Activated T-cell treated with anti-CD3 and anti-CD28 coated beads for 24 hours (primary cell): Measurements from ENCODE around the gene KLHL41.

Source experiments
- DNase-seq: peaks from one replicate; pipeline ENCODE4 v3.0.0-alpha.2; 2020; ENCODE audit warnings: low read depth

Gene KLHL41

DNA sequence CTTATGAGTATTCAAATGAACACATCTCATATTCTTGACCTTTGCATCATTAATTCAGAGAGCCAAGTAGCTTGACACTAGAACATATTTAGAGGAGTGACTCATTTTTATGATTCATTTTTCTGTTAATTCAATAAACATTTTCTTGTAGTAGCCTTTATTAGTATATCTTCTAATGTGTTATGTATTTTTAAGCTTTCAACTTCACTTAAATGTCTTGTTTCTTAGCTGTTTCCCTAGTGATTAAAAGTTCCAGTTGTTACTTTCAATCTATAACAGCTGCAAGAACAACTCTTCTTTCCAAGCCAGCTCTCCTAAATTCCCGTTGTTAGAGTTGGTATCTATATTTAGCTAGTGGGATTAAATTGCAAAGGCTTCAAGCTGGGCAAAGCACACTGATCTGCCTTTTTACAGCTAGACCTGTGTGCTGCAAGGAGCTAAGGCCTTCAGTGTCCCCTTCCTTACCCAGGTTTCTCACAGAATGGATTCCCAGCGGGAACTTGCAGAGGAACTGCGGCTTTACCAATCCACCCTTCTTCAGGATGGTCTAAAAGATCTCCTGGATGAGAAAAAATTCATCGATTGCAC is at the start of gene KLHL41:
Gene KLHL41, plus strand, starts transcription at position 405 of the 588 bp plus-strand sequence. Its CDS starts 77 bp downstream, at position 482.
- DNase-seq, result no peak

DNA sequence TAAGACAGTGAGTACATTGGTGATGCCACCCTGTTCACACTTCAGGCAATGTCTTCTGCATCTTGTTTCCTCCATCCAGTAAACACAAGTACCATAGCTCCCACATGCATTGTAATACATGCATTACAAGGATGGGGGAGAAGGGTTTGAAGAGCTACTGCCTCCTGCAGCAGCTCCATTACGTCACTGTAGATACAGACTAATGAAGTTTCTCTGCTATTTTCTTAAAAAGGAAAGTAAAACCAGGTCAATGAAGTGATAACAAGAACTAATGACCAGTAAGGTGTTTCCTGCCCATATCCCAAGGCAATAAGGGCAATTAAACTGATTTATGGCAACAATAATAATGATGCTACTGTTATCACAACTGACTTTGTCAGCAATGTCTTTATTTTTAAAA is 48.4 kb upstream of the KLHL41 start:
- no peak for DNase-seq

DNA sequence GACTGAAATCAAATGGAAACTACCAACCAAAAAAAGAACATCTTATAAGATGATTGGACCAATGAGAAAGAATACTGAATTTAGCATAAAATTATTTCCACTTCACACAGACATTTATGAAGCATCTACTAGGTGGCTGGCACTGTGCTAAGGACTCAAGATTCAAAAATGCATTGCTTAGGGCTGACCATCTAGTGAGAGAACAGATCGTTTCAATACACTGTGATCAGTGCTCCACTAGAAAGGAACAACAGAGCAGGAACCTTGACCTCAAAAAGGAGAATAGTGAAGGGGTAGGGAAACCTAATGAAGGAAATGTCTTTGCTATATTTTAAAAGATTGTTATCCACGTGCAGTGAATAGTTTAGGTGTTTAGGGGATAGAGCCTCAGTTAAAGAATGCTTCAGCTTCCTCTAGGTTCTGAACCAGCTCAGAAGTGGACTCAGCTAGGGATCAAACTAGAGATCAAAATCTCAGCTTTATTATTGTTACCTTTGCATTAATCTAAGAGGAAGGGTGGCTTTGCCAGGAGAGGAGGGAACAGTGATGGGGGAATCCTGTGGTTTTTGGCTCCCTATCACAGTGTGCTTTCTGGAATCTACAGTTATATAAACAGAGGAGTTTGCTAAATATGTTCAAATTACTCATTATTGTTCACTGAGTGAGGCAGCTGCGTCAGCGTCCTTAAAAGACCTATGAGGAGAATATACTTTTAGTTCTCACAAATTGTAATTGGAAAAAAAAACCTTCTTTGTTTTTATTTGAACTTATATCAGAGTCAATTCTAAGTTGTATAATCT is 46.4 kb upstream of the KLHL41 start:
- DNase-seq, result no peak

DNA sequence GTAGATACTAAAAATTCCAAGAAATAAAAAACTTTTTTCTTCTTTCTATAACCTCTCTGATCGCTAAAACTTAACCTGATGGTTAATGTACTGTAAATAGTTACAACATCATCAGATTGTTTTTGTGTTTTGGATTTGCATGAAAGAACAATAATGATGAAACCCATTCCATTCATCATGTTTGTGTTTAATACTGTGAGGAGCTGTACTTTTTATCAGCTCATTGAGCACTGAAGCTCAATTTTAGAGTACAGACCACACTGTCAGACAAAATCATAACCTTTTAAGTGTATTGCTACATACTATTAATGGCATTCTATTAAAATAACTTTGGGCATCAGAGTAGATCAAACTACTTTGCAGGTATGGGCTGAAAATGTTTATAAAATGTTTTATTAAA is 45.0 kb upstream of the KLHL41 start:
- DNase-seq, result no peak

DNA sequence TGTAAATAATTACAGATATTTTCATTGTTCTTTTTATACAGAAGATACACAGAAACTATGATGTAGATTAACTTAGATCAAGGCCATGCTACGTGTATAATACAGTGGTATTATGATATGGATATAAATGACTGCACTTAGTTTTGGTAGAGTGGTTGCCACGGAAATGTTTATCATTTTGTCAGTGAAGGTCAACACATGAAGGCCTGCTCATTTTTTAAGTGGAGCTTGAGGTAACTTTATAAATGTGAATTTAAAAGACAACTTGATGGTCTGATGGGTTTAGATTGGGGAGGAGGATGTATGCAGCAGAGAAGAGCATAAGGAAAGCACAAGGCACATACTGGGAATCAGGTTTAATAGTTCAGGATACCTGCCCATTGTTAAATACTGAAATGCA is 44.6 kb upstream of the KLHL41 start:
- no peak for DNase-seq

DNA sequence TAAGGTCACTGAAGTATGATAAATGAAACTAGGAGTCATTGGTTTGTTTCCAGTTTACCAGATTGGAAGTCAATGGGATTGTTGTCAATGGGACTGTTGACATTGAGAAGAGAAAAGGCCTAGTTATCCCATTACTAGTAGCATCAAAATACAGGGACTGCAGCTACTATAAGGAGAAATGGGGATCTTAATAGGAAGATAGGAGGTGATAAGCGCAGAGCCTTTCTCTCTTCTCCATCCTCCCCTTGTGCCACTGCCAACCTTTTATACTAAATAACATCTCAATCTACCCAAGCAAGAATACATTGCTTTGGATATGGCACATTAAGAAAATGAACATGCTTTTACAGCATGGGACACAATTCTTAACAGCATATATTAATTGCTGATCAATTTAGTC is 40.7 kb upstream of the KLHL41 start:
- no peak for DNase-seq

DNA sequence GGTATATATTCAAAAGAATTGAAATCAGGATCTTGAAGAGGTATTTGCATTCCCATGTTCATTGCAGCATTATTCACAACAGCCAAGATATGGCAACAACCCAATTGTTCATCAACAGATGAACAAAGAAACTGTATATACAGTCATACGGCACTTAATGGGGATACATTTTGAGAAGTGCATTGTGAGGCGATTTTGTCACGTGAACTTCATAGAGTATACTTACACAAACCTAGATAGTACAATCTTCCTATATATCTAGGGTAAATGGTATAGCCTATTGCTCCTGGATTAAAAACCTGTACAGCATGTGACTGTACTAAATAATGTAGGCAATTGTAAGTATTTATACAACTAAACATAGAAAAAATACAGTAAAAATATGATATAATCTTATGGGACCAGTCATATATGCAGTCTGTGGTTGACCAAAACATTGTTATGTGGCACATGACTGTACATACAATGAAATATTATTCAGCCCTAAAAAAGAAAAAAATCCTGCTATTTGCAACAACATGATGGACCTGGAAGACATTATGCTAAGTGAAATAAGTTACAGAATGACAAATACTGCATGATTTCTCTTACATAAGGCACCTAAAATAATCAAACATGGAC is 39.4 kb upstream of the KLHL41 start:
- no peak for DNase-seq

DNA sequence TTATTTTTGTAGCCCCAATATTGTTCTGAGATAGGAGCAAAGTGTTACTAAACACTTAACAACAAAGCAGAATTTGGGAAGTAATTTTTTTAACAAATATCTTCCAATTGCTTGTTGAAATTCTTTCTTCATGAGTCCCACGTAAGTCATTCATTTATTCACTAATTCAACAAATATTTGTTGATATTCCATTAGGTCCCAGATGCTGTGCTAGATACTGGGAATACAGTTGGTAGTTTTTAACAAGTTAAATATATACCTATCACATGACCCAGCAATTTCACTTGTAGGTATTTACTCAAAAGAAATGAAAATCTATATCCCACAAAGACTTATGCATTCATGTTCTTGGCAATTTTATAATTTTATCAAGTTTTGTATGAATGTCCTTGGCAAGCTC is 37.3 kb upstream of the KLHL41 start:
- DNase-seq, result no peak

DNA sequence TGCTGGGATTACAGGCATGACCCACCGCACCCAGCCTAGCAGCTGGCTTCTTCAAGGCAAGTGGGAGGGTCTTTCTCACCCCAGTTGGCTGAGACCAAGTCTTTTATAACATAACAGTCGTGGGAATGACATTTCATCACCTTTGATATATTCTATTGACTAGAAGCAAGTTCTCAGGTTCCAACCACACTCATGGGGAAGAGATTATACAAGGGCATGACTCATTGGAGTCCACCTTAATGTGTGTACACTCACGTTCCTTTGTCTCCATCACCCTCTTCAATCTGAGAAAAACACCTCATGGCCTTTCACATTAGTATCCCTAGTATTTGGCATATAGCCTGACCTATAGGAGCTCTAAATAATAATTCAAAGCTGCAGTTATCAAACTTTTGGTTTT is 33.0 kb upstream of the KLHL41 start:
- no peak for DNase-seq

DNA sequence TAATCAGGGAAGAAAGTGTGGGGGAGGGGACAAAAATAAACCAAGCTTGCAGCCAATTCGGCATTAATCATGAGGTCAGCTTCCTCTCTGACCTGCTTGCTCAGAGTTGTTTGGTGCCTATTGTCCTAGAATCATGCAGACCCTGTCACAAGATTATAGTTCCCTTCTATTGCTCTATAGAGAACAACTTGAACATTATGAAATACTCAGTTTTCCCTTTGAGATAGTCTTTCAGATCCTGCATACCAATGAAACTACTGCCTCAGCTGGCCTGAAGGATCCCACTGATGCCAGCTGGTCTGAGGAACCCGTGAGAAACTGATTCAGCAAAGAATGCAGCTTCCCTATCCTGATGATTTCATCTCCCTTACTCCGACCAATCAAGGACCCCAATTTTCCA is 31.2 kb upstream of the KLHL41 start:
- no peak for DNase-seq

DNA sequence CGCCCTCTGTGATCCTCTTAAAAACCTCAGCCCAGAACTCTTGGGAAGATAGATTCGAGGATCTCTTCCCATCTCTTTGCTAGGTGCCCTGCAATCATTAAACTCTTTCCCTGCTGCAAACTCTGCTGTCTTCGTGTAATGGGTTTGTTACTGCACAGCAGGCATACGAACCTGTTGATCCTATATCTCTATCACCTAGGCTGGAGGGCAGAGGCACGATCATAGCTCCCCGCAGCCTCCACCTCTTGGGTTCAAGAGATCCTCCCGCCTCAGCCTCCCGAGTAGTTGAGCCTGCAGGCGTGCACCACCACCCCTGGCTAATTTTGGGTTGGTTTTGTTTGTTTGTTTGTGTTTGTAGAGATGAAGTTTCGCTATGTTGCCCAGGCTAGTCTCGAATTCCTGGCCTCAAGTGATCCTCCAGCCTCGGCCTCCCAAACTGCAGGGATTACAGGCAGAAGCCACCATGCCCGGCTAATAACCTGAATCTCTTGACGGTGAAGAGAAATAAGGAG is 30.7 kb upstream of the KLHL41 start:
- DNase-seq, result no peak

DNA sequence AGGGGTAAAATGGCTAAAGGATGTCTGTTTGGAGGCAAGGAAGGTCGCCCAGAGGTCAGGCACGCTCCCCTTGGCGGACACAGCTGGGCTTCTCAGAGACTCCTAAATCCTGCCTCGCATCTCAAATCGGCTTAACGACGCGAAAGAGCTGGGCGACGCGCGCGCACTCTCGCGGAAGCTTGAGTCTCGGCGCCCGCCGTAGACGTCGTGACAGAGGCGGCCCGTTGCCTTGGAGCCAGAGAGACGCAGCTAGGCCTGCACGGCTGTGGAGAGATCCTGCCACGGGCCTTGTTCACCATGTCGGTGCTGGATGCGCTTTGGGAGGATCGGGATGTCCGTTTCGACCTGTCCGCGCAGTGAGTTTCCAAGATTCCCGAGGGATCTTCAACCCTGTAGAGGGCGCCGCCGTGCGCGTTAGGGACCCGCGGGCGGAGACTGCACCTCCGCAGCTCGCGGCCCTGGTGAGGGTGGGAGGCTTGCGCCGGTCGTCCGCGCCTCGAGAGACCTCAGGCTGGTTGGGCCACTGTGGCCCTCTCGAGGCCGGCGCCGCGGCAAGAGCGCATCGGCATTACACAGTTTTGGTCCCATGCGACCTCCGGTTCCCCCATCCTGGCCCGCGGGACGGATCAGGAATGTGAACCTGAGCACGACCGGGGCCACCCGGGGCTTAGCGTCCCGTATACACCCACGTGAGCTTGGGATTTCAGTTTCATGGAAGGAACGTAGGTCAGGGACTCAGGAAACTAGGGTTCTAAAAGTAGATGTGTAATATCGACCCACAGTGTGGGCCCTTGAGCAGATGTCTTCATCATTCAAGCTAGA is 30.0 kb upstream of the KLHL41 start, which contains the start of gene BBS5:
Gene BBS5, plus strand, starts transcription at position 238 of the 822 bp plus-strand sequence. Its CDS starts 60 bp downstream, at position 298.
- peak; percentile 70 for DNase-seq

DNA sequence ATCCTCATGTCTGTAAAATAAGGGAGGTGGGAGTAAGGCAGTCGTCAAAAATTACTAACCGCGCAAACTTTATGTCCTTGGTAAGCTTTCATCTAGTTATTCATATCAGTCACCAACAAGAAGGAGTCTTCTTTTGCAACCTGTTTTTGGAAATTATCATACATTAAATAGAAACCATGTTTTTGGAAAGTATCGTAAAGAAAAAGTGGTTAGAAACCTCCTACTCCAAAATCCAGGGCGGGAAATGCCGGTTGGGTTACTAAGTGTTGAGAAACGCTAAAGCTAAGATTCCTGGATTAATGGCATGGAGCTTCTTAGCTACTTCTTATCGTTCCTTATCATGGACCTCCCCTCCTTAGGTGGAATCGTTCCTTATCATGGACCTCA is 29.4 kb upstream of the KLHL41 start:
- no peak for DNase-seq

DNA sequence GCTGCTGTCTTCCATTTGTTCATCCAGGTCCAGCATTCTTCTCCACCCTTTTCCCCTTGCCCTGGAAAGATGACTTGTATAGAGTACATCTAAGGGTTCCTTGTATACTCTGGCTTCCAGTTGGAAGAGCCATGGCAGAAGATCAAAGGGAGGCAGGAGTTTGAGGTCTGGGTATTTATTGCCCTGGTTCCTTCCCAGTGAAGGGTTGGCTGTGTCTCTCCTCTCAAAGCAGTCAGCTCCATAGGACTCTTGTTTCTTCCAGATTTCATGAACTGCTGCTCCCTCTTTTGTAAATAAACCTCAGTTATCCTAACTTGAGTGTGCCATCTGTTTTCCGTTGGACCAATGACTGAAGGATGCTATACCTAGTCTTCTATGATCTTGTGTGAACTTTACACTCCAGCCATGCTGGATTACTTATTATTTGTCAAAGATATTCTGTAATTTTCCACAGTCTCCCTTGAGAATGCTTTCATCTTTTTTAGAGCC is 23.8 kb upstream of the KLHL41 start:
- no peak for DNase-seq

DNA sequence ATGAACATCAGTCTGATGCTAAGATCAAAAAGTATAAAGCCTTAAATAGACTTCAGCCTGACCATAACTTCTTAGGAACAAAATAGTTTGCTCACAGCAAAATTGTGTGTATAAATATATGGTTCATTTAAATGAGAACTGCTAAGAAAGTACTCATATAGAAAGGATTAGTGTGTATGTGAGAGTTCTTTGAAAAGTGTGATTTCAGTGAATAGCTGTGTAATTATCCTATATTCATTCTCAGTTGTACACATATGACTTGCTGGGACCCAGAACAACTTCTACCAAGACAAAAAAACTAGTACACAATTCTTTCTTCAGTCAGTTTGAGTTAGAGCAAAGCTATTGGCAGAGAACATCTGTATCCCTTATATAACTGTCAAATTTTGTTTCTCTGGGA is 23.0 kb upstream of the KLHL41 start:
- DNase-seq, result no peak

DNA sequence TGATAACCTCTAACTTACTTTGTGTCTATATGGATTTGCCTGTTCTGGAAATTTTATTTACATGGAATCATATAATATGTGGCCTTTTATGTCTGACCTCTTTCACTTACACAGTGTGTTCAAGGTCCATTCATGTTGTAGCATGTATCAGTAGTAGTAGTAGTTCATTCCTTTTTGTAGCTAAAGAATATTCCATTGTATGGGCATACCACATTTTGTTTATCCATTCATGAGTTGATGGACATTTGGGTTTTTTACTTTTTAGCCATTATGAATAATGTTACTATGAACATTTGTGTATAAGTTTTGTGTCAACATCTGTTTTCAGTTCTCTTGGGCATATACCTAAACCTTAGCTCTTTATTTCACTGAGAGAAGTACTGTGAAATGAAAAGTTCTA is 18.7 kb upstream of the KLHL41 start:
- no peak for DNase-seq

DNA sequence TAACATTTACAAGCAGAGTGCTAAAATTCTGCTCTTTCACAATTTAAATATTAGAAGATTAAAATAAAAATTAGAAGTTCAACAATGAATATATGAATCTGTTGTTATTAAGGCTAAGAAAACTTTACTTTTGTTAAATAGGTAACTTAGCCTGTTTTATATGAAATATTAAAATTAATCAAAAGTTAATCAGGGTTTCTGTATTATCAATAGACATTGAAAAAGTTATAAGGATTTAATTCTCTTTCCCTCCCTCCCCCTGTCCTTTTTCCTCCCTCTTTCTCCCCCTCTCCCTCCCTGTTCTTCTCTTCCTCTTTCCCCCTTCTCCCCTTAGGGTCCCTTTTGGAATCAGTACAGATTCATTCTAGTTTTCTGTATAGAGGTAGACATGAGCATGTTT is 18.1 kb upstream of the KLHL41 start:
- DNase-seq, result no peak

DNA sequence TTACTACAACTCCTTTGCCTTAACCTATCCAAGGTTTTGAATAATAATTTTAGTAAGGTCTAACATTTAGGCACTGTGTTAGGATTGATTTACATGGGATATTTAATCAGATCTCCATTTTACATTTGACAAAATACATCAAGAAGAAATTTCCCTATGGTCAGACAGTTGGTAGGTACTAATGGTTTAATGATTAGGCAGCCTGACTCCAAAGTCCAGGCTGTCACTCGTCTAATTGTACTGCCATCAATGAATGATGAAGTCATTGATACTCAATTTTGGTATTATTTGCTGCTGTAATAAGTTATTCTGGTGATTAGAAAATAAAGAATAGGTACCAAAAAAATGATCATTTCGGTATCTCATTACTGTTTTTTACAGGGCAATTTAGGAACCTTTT is 16.1 kb upstream of the KLHL41 start:
- no peak for DNase-seq

DNA sequence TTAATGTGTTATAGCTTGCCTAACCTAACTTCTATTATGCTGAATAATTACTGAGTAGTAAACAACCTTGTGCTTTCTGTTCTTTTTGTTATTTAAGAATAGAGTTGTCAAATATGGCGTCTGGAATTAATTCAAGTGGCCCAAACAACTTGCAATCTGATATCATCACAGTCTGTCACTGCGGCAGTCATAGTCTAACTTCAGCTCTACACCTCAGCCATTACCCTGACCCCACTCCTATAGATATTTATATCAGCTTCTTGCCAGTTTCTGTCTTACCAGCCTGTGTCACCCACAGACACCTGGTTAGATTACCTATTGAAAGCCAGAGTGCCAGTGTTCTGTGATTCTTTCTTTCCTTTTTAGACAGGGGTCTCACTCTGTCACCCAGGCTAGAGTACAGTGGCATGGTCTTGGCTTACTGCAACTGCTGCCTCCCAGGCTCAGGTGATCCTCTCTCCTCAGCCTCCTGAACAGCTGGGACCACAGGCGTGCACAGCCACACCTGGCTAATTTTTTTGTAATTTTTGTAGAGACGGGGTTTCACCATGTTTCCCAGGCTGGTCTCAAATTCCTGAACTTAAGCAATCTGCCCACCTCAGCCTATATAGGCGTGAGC is 14.1 kb upstream of the KLHL41 start:
- DNase-seq, result no peak

DNA sequence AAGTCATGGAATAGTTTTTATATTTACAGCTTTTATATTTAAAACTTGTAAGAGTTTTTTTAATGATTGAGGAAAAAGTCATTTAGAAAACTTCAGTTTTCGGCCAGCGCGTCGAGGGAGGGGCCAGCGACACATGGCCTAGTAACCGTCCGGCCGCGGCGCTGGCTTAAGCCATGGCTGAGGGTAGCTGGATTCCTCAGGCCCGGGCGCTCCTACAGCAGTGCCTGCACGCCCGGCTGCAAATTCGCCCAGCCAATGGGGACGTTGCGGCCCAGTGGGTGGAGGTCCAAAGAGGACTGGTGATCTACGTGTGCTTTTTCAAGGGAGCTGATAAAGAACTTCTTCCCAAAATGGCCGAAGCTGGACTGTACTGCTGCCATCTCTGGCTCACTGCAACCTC is 4.9 kb upstream of the KLHL41 start:
- DNase-seq, result no peak

DNA sequence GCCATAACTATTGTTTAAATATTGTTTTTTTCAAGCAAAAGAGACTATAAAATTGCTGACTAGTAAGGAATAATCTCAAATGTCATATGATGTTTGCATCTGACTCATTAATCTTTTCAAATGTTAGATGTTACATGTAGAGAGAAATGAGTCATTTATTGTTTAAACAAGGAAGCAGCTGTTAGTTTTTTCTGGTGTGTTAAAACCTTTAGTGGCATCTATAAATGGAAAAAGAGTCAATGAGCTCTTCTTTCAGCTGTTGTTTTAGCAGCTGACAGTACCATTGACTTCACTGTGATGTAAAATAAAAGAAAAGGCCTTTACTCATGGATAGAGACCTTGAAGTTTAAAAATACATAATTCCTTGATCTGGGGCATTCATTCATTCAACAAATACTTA is 1.8 kb upstream of the KLHL41 start:
- DNase-seq, result no peak

DNA sequence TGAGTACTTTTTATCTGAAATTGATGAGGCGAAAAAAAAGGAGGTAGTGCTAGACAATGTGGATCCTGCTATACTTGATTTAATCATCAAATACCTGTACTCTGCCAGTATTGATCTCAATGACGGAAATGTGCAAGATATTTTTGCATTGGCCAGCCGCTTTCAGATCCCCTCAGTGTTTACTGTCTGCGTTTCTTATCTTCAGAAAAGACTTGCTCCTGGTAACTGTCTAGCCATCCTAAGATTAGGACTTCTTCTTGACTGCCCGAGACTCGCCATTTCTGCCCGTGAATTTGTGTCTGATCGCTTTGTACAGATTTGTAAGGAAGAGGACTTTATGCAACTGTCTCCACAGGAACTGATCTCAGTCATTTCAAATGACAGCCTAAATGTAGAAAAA is 453 bp downstream of the KLHL41 start:
- DNase-seq, result no peak
